PC-3 (cell line): Measurements from ENCODE around the gene NDUFA3.

ENCODE experiments used
- CTCF ChIP-seq: fragments of 300-600 bp; sonication (generic); conservative IDR thresholded peaks from 2 replicates; pipeline ENCODE4 v1.5.1; 2017; ENCODE audit warnings: antibody characterized with exemption, low read depth, mild to moderate bottlenecking, low read length
- EZH2phosphoT487 ChIP-seq: fragments of 300-600 bp; sonication (generic); IDR thresholded peaks from 2 replicates; pipeline ENCODE4 v1.6.1; 2018; ENCODE audit warnings: mild to moderate bottlenecking, antibody characterized with exemption, low read length, borderline replicate concordance

- no peak for TF ChIP-seq CTCF
- no peak for TF ChIP-seq EZH2phosphoT487
Measured at GRCh38 chr19:54115109-54116063, 12.7 kb downstream of the NDUFA3 start, which contains the start of the genes PRPF31 and TFPT.
